MM.1S (cell line): ENCODE measurements around the gene PLN.

ENCODE experiments used
- DNase-seq: peaks from one replicate; pipeline ENCODE4 v3.0.0-alpha.2; 2015
- H2AFZ ChIP-seq: fragments of 300-600 bp; sonication (generic); 2 replicates; pipeline ENCODE4 v1.6.0; 2016; ENCODE audit warnings: antibody characterized with exemption, low read length
- H3F3A ChIP-seq: fragments of 300-600 bp; sonication (generic); 2 replicates; pipeline ENCODE4 v1.6.1; 2016; ENCODE audit warnings: mild to moderate bottlenecking, antibody characterized with exemption, low read length, moderate library complexity, mixed read lengths; ENCODE audit not compliant: insufficient read depth
- H3K27ac ChIP-seq: fragments of 300-600 bp; sonication (generic); 2 replicates; pipeline ENCODE4 v1.5.1; 2016; ENCODE audit warnings: mild to moderate bottlenecking, low read length
- H3K27me3 ChIP-seq: fragments of 300-600 bp; sonication (generic); replicated peaks from 2 replicates; pipeline ENCODE4 v1.6.0; 2016; ENCODE audit warnings: low read length; ENCODE audit not compliant: insufficient read depth
- H3K36me3 ChIP-seq: fragments of 300-600 bp; sonication (generic); replicated peaks from 2 replicates; pipeline ENCODE4 v1.6.1; 2016; ENCODE audit warnings: mild to moderate bottlenecking, low read length, mixed read lengths; ENCODE audit not compliant: insufficient read depth
- H3K4me1 ChIP-seq: fragments of 300-600 bp; sonication (generic); 2 replicates; pipeline ENCODE4 v1.6.1; 2016; ENCODE audit warnings: low read length, mixed read lengths
- H3K4me2 ChIP-seq: fragments of 300-600 bp; sonication (generic); 2 replicates; pipeline ENCODE4 v1.6.0; 2016; ENCODE audit warnings: low read depth, low read length
- H3K4me3 ChIP-seq: fragments of 300-600 bp; sonication (generic); 2 replicates; pipeline ENCODE4 v1.5.1; 2016; ENCODE audit warnings: low read length, mixed read lengths
- H3K79me2 ChIP-seq: fragments of 300-600 bp; sonication (generic); 2 replicates; pipeline ENCODE4 v1.6.1; 2016; ENCODE audit warnings: mixed run types, low read length, mixed read lengths
- H3K9ac ChIP-seq: fragments of 300-600 bp; sonication (generic); 2 replicates; pipeline ENCODE4 v1.6.1; 2016; ENCODE audit warnings: low read length, mixed read lengths
- H3K9me2 ChIP-seq: fragments of 300-600 bp; sonication (generic); replicated peaks from 2 replicates; pipeline ENCODE4 v1.6.1; 2016; ENCODE audit warnings: mild to moderate bottlenecking, low read length, mixed read lengths; ENCODE audit not compliant: insufficient read depth
- H3K9me3 ChIP-seq: fragments of 300-600 bp; sonication (generic); replicated peaks from 2 replicates; pipeline ENCODE4 v1.6.1; 2016; ENCODE audit warnings: mild to moderate bottlenecking, low read length, mixed read lengths; ENCODE audit not compliant: insufficient read depth
- H4K20me1 ChIP-seq: fragments of 300-600 bp; sonication (generic); 2 replicates; pipeline ENCODE4 v1.6.1; 2016; ENCODE audit warnings: mild to moderate bottlenecking, low read length, moderate library complexity, mixed read lengths; ENCODE audit not compliant: insufficient read depth
- CTCF ChIP-seq: fragments of 300-600 bp; sonication (generic); IDR thresholded peaks from 2 replicates; pipeline ENCODE4 v1.5.1; 2016; ENCODE audit warnings: antibody characterized with exemption, low read length, mixed read lengths
- EZH2 ChIP-seq: fragments of 300-600 bp; sonication (generic); optimal IDR thresholded peaks from 2 replicates; pipeline ENCODE3; 2017; ENCODE audit warnings: low read depth, mild to moderate bottlenecking, antibody characterized with exemption, low read length, mixed read lengths
- EZH2phosphoT487 ChIP-seq: fragments of 300-600 bp; sonication (generic); IDR thresholded peaks from 2 replicates; pipeline ENCODE4 v1.6.1; 2018; ENCODE audit warnings: antibody characterized with exemption, low read length

Gene PLN

GRCh38 chr6:118548136-118548535 is at the start of gene PLN:
TSS of gene PLN (plus strand) at chr6:118548296. CDS start at chr6:118558922, 10,626 bp downstream.
- Histone ChIP-seq H3K36me3 (no peaks in the 10 kb centered on the region), H3F3A (no peaks in the 10 kb centered on the region), H3K27ac (no peak within 1 kb of the TSS), H3K9me3 (no peaks in the 10 kb centered on the region), H3K4me3 (no peak within 1 kb of the TSS), H3K4me2 (no peak within 1 kb of the TSS), H3K9ac (no peak within 1 kb of the TSS), H3K4me1 (no peaks in the 10 kb centered on the region), H3K27me3 (no peaks in the 10 kb centered on the region), H3K79me2 (no peaks in the 10 kb centered on the region), H4K20me1 (no peaks in the 10 kb centered on the region), H3K9me2 (no peaks in the 10 kb centered on the region), H2AFZ (no peak within 1 kb of the TSS)
- TF ChIP-seq EZH2 = no peak
- TF ChIP-seq CTCF = no peak
- TF ChIP-seq EZH2phosphoT487 = no peak
- no peak for DNase-seq

GRCh38 chr6:118500130-118501015 is 47.7 kb upstream of the PLN start:
- Histone ChIP-seq H3F3A (no peaks in the 10 kb centered on the region), H3K9me2 (no peaks in the 10 kb centered on the region), H3K4me3 (no peak overlapping the region), H3K9me3 (no peaks in the 10 kb centered on the region), H4K20me1 (no peaks in the 10 kb centered on the region), H3K4me1 (no peaks in the 10 kb centered on the region), H2AFZ (no peak overlapping the region), H3K4me2 (no peak overlapping the region), H3K27ac (no peak overlapping the region), H3K79me2 (no peaks in the 10 kb centered on the region), H3K27me3 (no peaks in the 10 kb centered on the region), H3K36me3 (no peaks in the 10 kb centered on the region), H3K9ac (no peak overlapping the region)
- TF ChIP-seq CTCF (no peak), EZH2 (no peak), EZH2phosphoT487 (no peak)
- DNase-seq = no peak

- H2AFZ ChIP-seq = no peak overlapping the region
- no peaks in the 10 kb centered on the region for H3K4me1 ChIP-seq
- H3K27me3 ChIP-seq = no peaks in the 10 kb centered on the region
- no peaks in the 10 kb centered on the region for H3K9me3 ChIP-seq
- no peak overlapping the region for H3K4me2 ChIP-seq
- no peak for DNase-seq
- no peaks in the 10 kb centered on the region for H3K36me3 ChIP-seq
- H3K9ac ChIP-seq = no peak overlapping the region
- H3K79me2 ChIP-seq = no peaks in the 10 kb centered on the region
- H3K27ac ChIP-seq = no peak overlapping the region
- no peak for TF ChIP-seq CTCF
- TF ChIP-seq EZH2 = no peak
- TF ChIP-seq EZH2phosphoT487 = no peak
- H4K20me1 ChIP-seq = no peaks in the 10 kb centered on the region
- H3K9me2 ChIP-seq = no peaks in the 10 kb centered on the region
- no peak overlapping the region for H3K4me3 ChIP-seq
- no peaks in the 10 kb centered on the region for H3F3A ChIP-seq
These were observed 47.0 kb upstream of the PLN start for GRCh38 chr6:118501099-118501498.
